ENCODE measurements around the gene UNC79.

GRCh38 chr14:93744876-93745275 lies 314.1 kb downstream of the UNC79 start:
- no peak for TF ChIP-seq CTCF (IDR thresholded peaks at IDR 0.05)
- no peak for TF ChIP-seq EP300 (IDR thresholded peaks at IDR 0.05)
- TF ChIP-seq POLR2A (IDR thresholded peaks at IDR 0.05), result no peak
- TF ChIP-seq POLR2AphosphoS5 (IDR thresholded peaks at IDR 0.05), result no peak
